ENCODE data around the gene CUEDC1. TPM values are rescaled to one million over a fixed set of nuclear protein-coding genes. Genes with fewer than 3 reads are reported as not detected.
A peak's percentile ranks its signal among the peaks of the same experiment; 100 is the strongest.

Gene CUEDC1
- total RNA-seq, 8 experiments from 2014 or later, result 6.9 to 37.4 (median 16.3) TPM

DNA sequence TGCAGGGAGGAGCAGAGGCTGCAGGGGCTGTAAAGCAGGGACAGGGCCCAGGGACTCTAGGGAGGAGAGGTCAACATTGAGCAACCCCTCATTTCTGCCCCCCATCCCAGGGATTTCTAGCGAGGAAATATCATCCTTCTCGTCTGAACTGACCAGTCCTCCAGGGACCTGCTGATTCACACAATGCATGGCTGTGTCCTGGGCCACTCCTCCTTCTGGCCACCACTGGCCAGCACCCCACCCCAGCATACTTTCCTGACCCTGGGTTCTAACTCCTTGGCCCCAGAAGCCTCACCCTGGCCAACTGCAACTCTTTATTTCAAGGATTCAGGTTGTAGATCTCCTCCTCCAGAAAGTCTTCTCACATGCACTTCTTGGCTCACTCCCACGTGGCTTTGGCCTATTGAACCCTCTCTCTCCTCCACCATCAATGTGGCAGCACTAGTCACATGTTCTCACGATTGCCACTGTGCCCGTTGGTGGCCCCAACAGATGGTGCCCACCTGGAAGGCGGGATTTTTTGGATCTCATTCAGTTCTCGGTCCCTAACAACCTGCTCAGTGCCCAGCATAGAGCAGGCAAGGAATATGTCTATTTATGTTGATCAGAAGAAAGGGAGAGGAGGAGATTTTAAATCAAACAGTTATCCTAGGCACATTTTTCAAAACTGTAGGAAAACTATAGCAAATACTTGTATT is 41.5 kb downstream of the CUEDC1 start:
- Histone ChIP-seq H3K4me1 (replicated peaks in 1 of 2) (peaks cover 57 to 85% of the 10 kb centered on the region in 2 donors), H3K4me3 (no peak overlapping the region), H3K27ac (no peak overlapping the region)
- in situ Hi-C loops (cut with MboI; ENCODE audit: low pct_unique_long_range_greater_than_20kb in 2 of 9, low sequenced_read_pairs in 9 of 9, unreplicated experiment in 9 of 9), result no loop called here
- WGBS, 10 experiments, result 14 to 85% (median 63%) methylated on average over 1 to 7 of the region's 7 CpGs; no CpG with 5 or more reads in 2 of the 10 experiments
- peak in 3 of 8 experiments; percentile 11 to 61 (median 58) for ATAC-seq (replicated peaks in 6 of 8)

DNA sequence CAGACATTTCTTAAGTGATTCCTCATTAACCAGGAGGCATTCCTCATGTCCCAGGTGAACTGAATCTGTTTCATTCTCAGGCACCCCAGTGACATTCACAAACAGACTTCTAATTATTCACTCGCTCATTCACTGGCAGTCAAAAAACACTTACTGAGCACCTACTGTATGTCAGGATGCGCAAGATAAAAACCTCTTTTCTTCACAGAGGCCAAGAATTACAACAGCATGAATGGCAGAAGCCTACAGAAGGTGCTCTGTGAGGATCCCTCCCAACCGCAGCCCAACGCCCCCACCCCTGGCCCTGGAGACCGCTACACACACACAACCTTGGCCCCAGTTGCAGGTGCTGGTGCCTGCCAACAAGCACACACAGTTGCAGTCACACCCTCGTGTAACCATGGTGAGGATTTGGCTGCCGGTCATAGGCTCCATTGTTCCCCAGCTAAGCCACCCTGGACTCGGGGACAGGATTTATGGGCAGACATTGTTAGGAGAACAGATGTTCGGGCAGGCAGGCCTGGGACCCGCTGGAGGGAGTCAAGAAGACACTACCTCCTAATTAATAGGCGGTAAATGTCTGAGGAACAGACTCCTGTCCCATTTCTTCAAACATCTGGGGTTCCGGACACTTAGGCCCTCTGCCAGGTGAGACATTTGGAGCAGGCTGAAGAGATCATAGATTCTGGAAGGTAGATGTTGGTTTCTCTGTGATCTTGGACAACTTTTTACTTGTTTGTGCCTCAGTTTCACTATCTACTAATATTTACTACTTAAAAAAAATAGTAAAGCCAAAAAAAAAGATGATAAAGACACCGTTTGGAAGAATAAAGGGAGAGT is 43.2 kb downstream of the CUEDC1 start:
- H3K27ac ChIP-seq, result peak overlapping the region; percentile 14 to 49
- H3K4me1 ChIP-seq (replicated peaks in 1 of 2), result peaks cover 54 to 73% of the 10 kb centered on the region in 2 donors
- H3K4me3 ChIP-seq, result no peak overlapping the region
- WGBS, 10 experiments, result 11 to 67% (median 29%) methylated on average over 1 to 7 of the region's 13 CpGs; no CpG with 5 or more reads in 1 of the 10 experiments
- peak; percentile 71 to 82 (median 72) for ATAC-seq (replicated peaks in 6 of 8)
- in situ Hi-C loops (cut with MboI; ENCODE audit: low pct_unique_long_range_greater_than_20kb in 2 of 9, low sequenced_read_pairs in 9 of 9, unreplicated experiment in 9 of 9), result no loop called here

DNA sequence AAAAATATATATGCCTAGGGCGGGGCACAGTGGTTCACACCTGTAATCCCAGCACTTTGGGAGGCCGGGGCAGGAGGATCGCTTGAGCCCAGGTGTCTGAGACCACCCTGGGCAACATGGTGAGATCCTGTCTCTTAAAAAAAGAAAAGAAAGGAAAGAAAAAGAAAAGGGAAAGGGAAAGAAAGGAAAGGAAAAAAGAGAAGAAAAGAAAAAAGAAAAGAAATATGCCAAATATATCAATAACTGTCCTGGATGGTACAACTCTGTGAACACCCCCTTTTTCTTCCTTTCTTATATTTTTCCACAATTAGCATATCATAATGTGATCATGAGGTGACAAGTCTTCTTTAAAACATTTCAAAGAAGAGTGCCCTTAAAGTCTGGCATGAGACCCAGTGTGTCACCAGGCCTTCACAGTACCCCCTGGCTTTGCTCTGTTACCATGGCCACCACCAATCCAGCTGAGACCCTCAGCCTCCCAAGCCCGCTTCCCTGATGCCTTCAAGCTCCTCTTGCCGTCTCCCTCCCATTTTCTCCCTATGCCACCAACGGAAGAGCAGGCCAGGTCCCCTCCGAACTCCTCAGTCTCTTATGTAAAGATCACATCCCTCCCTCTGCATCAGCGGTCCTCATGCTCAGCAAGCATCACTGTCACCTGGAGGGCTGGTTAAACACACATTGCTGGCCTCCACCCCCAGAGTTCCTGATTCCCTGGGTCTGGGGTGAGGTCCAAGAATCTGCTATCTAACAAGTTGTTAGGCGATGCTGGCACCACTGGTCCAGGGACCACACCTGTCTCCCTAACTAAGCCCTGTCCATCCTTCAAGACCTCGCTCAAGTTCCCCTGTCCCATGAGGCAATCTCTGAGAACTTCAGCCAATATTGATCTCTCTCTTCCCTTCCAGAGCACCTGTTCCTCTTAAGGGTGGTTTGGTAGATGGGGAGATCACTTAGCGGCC is 44.5 kb downstream of the CUEDC1 start:
- Histone ChIP-seq H3K4me3 (no peak overlapping the region), H3K27ac (no peak overlapping the region), H3K4me1 (replicated peaks in 1 of 2) (peaks cover 44 to 68% of the 10 kb centered on the region in 2 donors)
- WGBS, 10 experiments, result 60 to 97% (median 87%) methylated on average over 2 to 7 of the region's 11 CpGs
- peak in 1 of 8 experiments; percentile 3 for ATAC-seq (replicated peaks in 6 of 8)
- in situ Hi-C loops (cut with MboI; ENCODE audit: low pct_unique_long_range_greater_than_20kb in 2 of 9, low sequenced_read_pairs in 9 of 9, unreplicated experiment in 9 of 9), result no loop called here

DNA sequence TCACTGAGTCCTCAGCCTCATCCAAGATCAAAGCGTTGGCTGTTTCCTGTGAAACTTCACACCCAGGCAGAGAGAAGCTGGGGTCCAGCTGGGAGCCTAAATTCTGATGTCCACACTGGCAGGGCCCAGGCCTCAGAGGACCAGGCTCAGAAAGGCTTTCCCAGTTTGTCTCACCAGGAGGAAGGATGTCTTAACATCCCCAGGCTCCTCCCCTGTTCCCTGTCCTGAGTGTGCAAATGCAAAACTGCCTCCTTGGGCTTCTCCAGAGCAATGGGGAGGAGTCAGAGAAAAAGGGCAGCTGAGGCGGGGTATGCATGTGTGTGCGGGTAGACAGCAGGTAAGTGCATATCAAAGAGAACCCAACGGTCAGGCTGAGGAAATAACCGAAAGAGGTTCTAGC is 45.7 kb downstream of the CUEDC1 start:
- peak in 1 of 8 experiments; percentile 35 for ATAC-seq (replicated peaks in 6 of 8)
- in situ Hi-C loops (cut with MboI; ENCODE audit: low pct_unique_long_range_greater_than_20kb in 2 of 9, low sequenced_read_pairs in 9 of 9, unreplicated experiment in 9 of 9), result no loop called here
- Histone ChIP-seq H3K4me1 (replicated peaks in 1 of 2) (peaks cover 40 to 64% of the 10 kb centered on the region in 2 donors), H3K27ac (no peak overlapping the region), H3K4me3 (no peak overlapping the region)
- WGBS, 10 experiments, result 38 to 100% (median 67%) methylated on average over 1 to 4 of the region's 5 CpGs; no CpG with 5 or more reads in 3 of the 10 experiments

DNA sequence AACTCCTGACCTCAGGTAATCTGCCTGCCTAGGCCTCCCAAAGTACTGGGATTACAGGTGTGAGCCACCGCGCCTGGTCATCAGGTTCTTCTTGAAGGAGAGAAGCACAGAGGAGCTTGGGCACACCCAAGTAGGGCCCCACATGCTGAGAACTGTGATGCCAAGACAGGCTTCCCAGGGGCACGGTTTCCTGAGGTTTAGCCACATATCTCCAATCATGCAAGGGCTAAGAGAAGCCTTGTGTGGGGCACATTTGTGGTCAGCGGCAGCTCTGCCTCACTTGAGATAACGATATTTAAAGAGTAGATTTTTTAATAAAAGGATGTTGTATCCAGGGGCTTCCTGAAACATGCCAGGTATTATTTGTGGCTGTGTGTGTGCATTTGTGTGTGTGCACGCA is 46.9 kb downstream of the CUEDC1 start:
- Histone ChIP-seq H3K27ac (no peak overlapping the region), H3K4me1 (replicated peaks in 1 of 2) (peaks cover 40 to 64% of the 10 kb centered on the region in 2 donors), H3K4me3 (no peak overlapping the region)
- in situ Hi-C loops (cut with MboI; ENCODE audit: low pct_unique_long_range_greater_than_20kb in 2 of 9, low sequenced_read_pairs in 9 of 9, unreplicated experiment in 9 of 9), result no loop called here
- no peak for ATAC-seq (replicated peaks in 6 of 8)
- WGBS, 10 experiments, result 57 to 100% (median 88%) methylated on average over 1 to 6 of the region's 6 CpGs; no CpG with 5 or more reads in 2 of the 10 experiments

DNA sequence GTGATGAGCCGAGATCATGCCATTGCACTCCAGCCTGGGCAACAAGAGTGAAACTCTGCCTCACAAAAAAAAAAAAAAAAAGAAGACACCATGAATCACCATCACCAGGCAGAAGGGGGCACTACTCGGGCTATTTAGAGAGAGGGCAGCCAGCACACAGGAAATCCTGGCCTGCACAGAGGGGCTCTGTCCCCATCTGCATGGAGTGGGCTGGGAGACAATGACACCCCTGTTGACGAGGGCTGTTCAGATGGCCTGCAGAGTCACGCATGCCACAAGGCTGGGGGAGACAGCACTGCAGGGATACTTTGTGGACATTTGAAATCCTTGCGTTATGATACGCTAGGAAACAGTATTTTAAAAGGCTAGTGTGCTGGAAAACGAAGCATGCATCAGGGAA is 48.3 kb downstream of the CUEDC1 start:
- Histone ChIP-seq H3K27ac (peak overlapping the region; percentile 44 to 52), H3K4me3 (no peak overlapping the region), H3K4me1 (replicated peaks in 1 of 2) (peaks cover 36 to 65% of the 10 kb centered on the region in 2 donors)
- peak in 5 of 8 experiments; percentile 56 to 73 (median 60) for ATAC-seq (replicated peaks in 6 of 8)
- WGBS, 10 experiments, result 17 to 95% (median 79%) methylated on average over 1 to 4 of the region's 7 CpGs; no CpG with 5 or more reads in 2 of the 10 experiments
- in situ Hi-C loops (cut with MboI; ENCODE audit: low pct_unique_long_range_greater_than_20kb in 2 of 9, low sequenced_read_pairs in 9 of 9, unreplicated experiment in 9 of 9), result no loop called here

DNA sequence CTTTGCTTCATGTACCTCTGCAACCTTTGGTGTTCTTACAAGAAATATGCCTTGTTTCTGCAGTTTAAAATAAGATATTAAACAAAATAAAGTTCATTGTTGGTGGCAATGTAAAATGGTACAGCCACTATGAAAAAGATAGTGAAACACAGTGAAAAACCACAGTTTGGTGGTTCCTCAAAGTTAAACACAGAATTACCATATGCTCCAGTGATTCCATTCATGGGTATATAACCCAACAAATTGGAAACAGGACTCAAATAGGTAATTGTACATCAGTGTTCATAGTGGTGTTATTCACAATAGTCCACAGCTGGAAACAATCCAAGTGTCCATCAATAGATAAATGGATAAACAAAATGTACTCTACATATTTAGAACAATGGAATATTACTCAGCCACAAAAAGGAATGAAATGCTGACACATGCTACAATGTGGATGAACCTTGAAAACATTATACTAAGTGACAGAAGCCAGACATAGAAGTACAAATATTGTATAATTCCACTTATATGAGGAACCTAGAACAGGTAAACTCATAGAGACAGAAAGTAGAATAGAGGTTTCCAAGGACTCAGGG is 49.2 kb downstream of the CUEDC1 start:
- H3K4me3 ChIP-seq, result no peak overlapping the region
- no peak for ATAC-seq (replicated peaks in 6 of 8)
- in situ Hi-C loops (cut with MboI; ENCODE audit: low pct_unique_long_range_greater_than_20kb in 2 of 9, low sequenced_read_pairs in 9 of 9, unreplicated experiment in 9 of 9), result no loop called here
- peaks cover 30 to 55% of the 10 kb centered on the region in 2 donors for H3K4me1 ChIP-seq (replicated peaks in 1 of 2)
- no peak overlapping the region for H3K27ac ChIP-seq

DNA sequence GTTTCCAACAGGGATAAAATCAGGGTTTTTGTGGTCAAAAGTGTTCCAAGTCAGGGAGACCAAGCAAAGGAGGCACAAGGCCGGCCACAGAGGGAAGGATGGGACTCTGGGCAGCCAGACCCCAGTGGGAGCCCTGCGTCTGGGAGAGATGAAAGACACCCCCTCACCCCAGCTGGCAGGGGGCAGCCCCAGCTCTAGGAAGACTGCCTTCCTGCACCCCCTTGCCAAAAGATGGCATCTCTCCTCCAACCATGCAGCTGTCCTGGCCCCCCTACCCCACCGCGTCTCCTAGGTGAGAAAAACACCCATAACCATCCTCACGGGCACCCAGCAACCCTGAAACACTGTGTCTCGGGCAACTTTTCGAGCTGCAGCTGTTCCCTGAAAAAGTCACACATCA is 51.3 kb downstream of the CUEDC1 start:
- Histone ChIP-seq H3K4me3 (no peak overlapping the region), H3K27ac (peak overlapping the region in 1 of 2 donors; percentile 1), H3K4me1 (replicated peaks in 1 of 2) (peaks cover 34 to 56% of the 10 kb centered on the region in 2 donors)
- WGBS, 10 experiments, result 64 to 95% (median 87%) methylated on average over 2 to 3 of the region's 7 CpGs; no CpG with 5 or more reads in 6 of the 10 experiments
- in situ Hi-C loops (cut with MboI; ENCODE audit: low pct_unique_long_range_greater_than_20kb in 2 of 9, low sequenced_read_pairs in 9 of 9, unreplicated experiment in 9 of 9), result no loop called here
- peak in 1 of 8 experiments; percentile 2 for ATAC-seq (replicated peaks in 6 of 8)

DNA sequence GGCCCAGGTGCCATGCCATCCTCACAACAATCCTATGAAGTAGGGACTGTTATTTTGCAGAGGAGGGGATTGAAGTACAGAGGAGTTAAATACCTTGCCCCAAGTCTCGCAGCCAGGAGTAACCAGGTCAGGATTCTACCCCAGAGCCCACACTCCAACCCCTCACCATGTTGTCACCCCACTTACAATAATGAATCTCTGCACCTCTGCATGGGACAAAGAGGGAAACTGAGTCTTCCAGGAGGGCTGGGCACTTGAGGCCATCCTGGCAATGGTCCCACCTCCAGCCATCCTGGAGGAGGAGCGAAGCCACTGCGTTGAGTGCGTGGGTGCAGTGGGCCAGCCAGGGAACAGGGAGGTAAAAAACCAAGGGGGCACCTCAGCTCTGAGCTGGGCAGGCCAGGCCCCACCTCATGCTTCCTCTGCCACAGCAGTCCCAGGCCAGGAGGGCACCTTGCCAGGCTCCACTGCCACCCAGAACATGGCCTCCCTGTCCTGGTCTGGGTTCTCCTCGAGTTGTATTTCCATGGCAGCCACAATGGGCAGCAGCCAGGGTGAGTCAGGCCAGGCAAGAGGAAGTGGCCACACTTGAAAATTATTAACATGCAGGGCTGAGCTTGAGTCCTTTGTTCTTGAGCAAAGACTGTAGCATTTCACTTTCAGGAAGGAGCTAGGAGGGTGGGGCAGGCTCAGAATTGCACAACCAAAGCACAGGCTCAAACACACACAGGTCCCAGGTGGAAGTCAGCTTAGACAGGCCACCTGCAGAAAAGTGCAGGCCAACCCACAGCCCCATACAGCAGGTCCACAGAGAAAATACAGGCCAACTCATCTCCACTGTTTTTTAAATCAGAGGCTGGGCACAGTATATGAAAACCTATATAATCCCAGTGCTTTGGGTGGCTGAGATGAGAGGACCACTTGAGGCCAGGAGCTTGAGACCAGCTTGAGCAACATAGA is 52.1 kb downstream of the CUEDC1 start:
- in situ Hi-C loops (cut with MboI; ENCODE audit: low pct_unique_long_range_greater_than_20kb in 2 of 9, low sequenced_read_pairs in 9 of 9, unreplicated experiment in 9 of 9), result no loop called here
- Histone ChIP-seq H3K4me3 (no peak overlapping the region), H3K27ac (peak overlapping the region in 1 of 2 donors; percentile 25), H3K4me1 (replicated peaks in 1 of 2) (peaks cover 42 to 65% of the 10 kb centered on the region in 2 donors)
- 0 to 74% (median 0%) methylated on average over 1 to 3 of the region's 5 CpGs; no CpG with 5 or more reads in 7 of the 10 experiments for WGBS, 10 experiments
- peak; percentile 7 to 59 (median 36) for ATAC-seq (replicated peaks in 6 of 8)

DNA sequence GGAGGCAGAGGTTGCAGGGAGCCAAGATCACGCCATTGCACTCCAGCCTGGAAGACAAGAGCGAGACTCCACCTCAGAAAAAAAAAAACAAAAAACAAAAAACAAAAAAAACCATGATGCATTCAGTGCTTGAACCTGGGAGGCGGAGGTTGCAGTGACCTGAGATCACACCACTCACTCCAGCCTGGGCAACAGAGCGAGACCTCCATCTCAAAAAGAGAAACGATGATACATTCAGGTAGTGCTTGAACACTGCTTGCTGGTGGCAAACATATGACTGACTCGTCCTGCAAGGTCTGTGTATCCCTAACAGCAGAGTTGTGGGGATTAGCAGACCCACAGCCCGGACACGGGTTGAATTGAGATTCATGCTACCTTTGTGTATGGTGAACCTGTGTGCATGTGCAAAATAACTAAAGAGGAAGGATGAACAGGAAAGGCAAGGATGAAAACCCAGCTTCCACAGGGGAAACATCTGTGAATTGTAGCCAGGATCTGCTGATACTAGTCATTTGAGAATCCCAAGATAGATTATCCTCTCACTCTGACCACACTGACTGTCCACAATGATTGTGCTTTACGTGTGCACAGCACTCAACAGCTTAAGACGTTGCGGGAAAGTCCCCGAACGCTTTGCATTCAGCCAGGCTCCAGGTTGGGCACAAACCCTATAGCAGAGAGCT is 53.0 kb downstream of the CUEDC1 start:
- Histone ChIP-seq H3K4me3 (no peak overlapping the region), H3K27ac (no peak overlapping the region), H3K4me1 (replicated peaks in 1 of 2) (peaks cover 43 to 70% of the 10 kb centered on the region in 2 donors)
- in situ Hi-C loops (cut with MboI; ENCODE audit: low pct_unique_long_range_greater_than_20kb in 2 of 9, low sequenced_read_pairs in 9 of 9, unreplicated experiment in 9 of 9), result no loop called here
- WGBS, 10 experiments, result 71 to 100% (median 90%) methylated on average over 1 to 12 of the region's 13 CpGs
- no peak for ATAC-seq (replicated peaks in 6 of 8)
